Measurements from ENCODE around the gene TMEM170A.

Gene TMEM170A

DNA sequence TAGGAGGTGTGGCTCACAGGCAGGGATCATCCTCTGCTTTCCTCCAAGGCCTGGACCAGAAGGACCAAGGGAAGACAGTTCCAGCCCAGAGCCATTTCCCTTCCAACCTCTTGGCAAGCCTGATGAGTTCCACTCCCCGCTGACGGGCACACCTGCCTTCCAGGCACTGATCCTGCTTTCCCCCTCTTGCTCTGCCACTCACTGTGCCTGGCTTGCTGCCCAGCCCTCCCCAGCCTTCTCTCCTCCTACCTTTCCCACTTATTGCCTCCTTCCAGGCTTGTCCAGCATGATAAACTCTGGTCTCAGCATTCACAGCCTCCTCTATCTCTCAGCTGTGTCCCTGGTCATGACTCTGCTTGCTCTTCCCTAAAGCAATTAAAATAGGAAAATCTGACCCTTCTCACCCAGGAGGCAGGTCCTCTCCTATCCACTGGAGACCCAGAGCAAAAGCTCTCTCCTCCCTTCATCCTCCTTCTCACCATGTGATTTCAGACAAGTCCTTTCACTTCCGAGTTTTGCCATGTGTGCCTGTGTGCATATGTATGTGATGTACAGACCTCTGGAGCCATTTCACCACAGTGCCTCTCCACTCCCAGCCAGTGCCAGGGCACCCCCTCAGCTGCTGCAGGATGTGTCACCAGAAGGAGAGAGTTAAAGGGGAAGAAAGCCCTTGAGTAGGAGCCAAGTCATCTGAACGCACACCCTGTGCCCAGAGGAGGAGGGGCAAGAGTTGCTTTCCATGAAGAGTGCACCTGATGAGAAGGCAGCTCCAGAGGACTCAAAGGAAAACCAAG is 13.4 kb upstream of the TMEM170A start:
- no peak for TF ChIP-seq MYC (IDR thresholded peaks at IDR 0.05; ENCODE audit: low read depth, low read length)
- TF ChIP-seq, protein P1, sequence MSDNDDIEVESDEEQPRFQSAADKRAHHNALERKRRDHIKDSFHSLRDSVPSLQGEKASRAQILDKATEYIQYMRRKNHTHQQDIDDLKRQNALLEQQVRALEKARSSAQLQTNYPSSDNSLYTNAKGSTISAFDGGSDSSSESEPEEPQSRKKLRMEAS (IDR thresholded peaks at IDR 0.05; ENCODE audit: low read depth, low read length) = no peak
- TF ChIP-seq POLR2A (IDR thresholded peaks at IDR 0.05; ENCODE audit: extremely low read depth, insufficient read length) = no peak
- TF ChIP-seq, protein P2, sequence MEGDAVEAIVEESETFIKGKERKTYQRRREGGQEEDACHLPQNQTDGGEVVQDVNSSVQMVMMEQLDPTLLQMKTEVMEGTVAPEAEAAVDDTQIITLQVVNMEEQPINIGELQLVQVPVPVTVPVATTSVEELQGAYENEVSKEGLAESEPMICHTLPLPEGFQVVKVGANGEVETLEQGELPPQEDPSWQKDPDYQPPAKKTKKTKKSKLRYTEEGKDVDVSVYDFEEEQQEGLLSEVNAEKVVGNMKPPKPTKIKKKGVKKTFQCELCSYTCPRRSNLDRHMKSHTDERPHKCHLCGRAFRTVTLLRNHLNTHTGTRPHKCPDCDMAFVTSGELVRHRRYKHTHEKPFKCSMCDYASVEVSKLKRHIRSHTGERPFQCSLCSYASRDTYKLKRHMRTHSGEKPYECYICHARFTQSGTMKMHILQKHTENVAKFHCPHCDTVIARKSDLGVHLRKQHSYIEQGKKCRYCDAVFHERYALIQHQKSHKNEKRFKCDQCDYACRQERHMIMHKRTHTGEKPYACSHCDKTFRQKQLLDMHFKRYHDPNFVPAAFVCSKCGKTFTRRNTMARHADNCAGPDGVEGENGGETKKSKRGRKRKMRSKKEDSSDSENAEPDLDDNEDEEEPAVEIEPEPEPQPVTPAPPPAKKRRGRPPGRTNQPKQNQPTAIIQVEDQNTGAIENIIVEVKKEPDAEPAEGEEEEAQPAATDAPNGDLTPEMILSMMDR (IDR thresholded peaks at IDR 0.05; ENCODE audit: low read depth, low read length) = no peak
- DNase-seq (ENCODE audit: low read depth) = peak; percentile 32
- no peak overlapping the region for H3K4me3 ChIP-seq (ENCODE audit: low read depth, low read length)

DNA sequence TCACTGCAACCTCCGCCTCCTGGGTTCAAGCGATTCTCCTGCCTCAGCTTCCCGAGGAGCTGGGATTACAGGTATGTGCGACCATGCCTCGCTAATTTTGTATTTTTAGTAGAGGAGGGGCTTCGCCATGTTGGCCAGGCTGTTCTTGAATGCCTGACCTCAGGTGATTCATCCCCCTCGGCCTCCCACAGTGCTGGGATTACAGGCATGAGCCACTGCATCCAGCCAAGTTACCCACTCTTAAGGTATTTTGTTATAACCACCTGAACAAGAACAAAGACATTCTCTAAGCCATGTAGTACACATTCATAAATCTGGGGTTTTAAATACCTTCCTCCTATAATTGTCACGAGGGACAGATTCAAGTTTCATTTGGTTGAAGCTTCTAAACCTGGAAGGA is 12.3 kb upstream of the TMEM170A start:
- H3K4me3 ChIP-seq (ENCODE audit: low read depth, low read length) = no peak overlapping the region
- no peak for TF ChIP-seq POLR2A (IDR thresholded peaks at IDR 0.05; ENCODE audit: extremely low read depth, insufficient read length)
- TF ChIP-seq, protein P2 (IDR thresholded peaks at IDR 0.05; ENCODE audit: low read depth, low read length) = no peak
- no peak for TF ChIP-seq MYC (IDR thresholded peaks at IDR 0.05; ENCODE audit: low read depth, low read length)
- TF ChIP-seq, protein P1 (IDR thresholded peaks at IDR 0.05; ENCODE audit: low read depth, low read length) = no peak
- no peak for DNase-seq (ENCODE audit: low read depth)

DNA sequence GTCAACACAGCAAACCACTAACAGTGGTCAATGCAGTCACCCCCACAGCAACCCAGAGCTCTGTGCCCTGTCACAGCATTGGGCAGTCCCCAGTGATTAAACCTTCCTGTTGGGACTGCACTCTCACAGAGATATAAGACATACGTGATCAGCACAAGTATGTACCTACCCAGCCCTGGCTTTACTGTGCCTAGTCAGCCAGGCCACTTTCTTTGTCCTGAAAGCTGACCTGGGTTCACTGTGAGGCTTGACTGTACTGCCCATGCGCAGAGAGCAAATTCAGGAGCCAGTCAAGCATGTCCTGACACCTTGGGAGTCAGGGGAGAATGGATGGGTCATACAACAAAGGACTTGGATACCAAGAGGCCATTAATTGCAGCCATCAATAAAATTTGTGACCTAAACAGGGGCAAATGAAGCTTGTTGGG is 10.9 kb upstream of the TMEM170A start:
- no peak for TF ChIP-seq POLR2A (IDR thresholded peaks at IDR 0.05; ENCODE audit: extremely low read depth, insufficient read length)
- no peak for TF ChIP-seq MYC (IDR thresholded peaks at IDR 0.05; ENCODE audit: low read depth, low read length)
- TF ChIP-seq, protein P1 (IDR thresholded peaks at IDR 0.05; ENCODE audit: low read depth, low read length) = no peak
- no peak for DNase-seq (ENCODE audit: low read depth)
- no peak overlapping the region for H3K4me3 ChIP-seq (ENCODE audit: low read depth, low read length)

DNA sequence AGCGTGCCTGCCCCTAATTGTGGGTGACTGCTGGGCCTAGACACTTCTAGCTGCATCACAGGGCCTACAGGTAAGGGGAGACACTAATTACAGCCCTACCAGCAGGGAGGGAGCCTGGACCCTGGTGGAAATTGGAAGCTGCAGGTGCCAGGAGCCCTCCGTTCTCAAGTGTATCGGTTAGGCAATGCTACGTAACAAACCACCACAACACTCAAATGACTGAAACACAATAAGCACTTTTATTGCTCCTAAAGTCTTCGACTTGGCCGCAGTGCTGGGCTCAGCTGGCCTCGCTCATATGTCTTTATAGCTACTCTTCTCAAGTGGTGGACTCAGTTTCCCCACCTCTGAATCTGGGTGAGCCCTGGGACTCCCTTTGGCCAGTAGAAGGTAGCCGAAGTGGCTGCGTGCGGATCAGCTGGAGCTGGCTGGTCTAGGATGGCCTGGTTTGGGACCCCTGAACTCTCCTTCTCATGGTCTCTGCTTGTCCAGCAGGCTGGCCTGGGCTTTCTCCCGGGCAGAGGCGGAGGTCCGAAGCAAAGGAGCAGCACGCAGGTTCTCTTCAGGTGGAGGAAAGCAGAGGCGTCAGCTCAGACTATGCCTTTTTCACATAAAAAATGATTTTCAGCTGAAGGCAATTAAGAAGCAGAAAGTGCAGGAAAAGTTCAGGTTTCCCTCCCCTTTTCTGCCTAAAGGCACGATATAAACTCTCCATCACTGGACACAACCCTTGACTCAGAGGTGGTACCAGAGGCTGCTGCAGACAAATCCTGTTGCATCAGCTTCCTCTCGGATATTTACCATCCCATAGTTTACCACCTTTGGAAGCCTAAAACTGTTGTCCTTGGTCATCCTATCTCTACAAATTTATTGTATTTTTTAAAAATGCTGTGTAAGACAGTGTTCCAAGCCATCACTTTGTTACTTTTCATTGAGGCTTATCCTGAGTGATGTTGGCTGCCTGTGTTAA is 8.7 kb upstream of the TMEM170A start:
- DNase-seq (ENCODE audit: low read depth) = no peak
- H3K4me3 ChIP-seq (ENCODE audit: low read depth, low read length) = no peak overlapping the region
- TF ChIP-seq, protein P2 (IDR thresholded peaks at IDR 0.05; ENCODE audit: low read depth, low read length) = no peak
- TF ChIP-seq, protein P1 (IDR thresholded peaks at IDR 0.05; ENCODE audit: low read depth, low read length) = no peak
- TF ChIP-seq MYC (IDR thresholded peaks at IDR 0.05; ENCODE audit: low read depth, low read length) = no peak
- TF ChIP-seq POLR2A (IDR thresholded peaks at IDR 0.05; ENCODE audit: extremely low read depth, insufficient read length) = no peak

DNA sequence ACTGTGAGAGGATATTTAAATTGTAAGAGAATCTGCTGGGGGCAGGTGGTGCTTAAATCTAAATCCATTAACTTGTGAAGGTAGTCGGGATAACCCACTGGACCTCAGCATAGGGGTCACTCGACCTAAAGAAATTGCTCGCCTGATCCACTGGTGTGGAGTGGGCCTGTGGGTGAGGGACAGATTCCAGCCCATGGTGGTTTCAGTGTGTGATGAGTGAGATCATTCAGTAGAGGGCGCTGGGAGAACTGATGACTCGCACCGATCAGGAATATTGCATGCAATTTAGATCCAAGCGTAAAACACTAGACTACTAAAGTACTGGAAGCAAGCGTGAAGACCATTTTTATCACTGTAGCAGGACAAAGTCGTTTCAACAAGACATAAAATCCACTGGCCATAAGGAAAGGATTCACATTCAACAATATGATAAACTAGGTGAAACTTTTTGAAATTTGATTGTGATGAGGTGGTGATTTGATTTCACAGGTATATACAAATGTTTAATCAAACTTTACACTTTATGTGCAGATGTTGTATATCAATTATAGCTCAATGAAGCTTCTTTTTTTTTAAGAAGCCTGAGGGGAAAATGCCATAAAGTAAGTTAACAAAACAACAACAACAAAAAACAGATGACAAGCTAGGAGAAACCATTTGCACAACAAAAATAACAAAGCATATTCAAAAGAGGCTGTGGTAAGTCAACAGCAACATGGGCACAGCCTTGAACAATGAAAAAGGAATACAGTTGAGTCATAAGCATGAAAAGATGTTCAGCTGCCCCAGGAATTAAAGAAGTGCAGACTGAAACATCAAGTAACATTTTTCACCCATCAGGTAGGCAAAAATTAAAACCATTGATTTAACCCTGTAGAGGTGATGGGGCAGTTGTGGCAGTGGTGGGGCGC is 7.5 kb upstream of the TMEM170A start:
- TF ChIP-seq, protein P1 (IDR thresholded peaks at IDR 0.05; ENCODE audit: low read depth, low read length) = no peak
- TF ChIP-seq POLR2A (IDR thresholded peaks at IDR 0.05; ENCODE audit: extremely low read depth, insufficient read length) (no peak), MYC (IDR thresholded peaks at IDR 0.05; ENCODE audit: low read depth, low read length) (no peak)
- TF ChIP-seq, protein P2 (IDR thresholded peaks at IDR 0.05; ENCODE audit: low read depth, low read length) = peak; percentile 82
- H3K4me3 ChIP-seq (ENCODE audit: low read depth, low read length) = no peak overlapping the region
- DNase-seq (ENCODE audit: low read depth) = peak; percentile 67
